ENCODE measurements around the gene AQP3.

AQP3 gene

DNA sequence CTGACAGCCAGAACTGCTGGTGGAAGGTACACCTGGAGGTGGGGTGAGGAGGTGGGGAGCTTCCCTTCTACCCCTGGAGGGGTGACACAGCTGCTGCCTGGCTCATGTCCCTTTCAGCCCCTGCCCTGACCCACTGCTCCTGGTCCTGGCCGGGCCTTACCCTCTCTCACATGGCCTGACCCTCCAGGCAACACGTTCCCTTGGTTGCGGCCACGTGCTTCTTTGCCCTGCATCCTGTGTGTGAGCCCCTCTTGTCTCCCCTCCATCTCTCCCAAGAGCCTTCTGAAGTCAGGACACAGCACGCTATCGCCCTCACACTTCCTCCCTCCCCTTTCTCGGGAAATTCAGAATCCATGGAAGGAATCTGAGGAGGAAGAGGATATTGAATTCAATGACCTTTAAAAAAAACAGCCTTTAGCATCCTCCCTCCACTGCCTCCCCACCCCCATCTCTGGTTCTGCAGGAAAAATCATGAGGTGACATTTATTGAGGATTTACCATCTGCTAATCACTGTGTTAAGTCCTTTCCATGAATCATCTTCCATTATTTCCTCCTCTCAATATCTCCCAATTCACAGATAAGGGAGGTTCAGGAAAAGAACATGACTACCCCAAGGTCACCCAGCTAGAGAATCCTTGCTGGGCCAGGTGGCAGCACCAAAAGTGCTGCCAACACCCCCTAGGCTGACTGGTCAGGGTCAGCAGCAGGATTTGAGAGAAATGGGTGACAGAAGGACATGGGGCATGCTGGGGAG is 8.3 kb downstream of the AQP3 start:
- Histone ChIP-seq H3K4me1 (ENCODE audit: control insufficient read depth in 1 of 2, insufficient read depth in 1 of 2, low read depth in 1 of 2, low read length in 1 of 2) (no peaks in the 10 kb centered on the region), H3K36me3 (no peaks in the 10 kb centered on the region), H3K9me3 (no peaks in the 10 kb centered on the region), H3K4me3 (ENCODE audit: low read depth in 1 of 2, low read length in 1 of 2) (no peak overlapping the region), H3K27me3 (peaks cover 10% of the 10 kb centered on the region), H3K27ac (no peak overlapping the region)
- TF ChIP-seq, protein P1, sequence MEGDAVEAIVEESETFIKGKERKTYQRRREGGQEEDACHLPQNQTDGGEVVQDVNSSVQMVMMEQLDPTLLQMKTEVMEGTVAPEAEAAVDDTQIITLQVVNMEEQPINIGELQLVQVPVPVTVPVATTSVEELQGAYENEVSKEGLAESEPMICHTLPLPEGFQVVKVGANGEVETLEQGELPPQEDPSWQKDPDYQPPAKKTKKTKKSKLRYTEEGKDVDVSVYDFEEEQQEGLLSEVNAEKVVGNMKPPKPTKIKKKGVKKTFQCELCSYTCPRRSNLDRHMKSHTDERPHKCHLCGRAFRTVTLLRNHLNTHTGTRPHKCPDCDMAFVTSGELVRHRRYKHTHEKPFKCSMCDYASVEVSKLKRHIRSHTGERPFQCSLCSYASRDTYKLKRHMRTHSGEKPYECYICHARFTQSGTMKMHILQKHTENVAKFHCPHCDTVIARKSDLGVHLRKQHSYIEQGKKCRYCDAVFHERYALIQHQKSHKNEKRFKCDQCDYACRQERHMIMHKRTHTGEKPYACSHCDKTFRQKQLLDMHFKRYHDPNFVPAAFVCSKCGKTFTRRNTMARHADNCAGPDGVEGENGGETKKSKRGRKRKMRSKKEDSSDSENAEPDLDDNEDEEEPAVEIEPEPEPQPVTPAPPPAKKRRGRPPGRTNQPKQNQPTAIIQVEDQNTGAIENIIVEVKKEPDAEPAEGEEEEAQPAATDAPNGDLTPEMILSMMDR (IDR thresholded peaks at IDR 0.05) = no peak

DNA sequence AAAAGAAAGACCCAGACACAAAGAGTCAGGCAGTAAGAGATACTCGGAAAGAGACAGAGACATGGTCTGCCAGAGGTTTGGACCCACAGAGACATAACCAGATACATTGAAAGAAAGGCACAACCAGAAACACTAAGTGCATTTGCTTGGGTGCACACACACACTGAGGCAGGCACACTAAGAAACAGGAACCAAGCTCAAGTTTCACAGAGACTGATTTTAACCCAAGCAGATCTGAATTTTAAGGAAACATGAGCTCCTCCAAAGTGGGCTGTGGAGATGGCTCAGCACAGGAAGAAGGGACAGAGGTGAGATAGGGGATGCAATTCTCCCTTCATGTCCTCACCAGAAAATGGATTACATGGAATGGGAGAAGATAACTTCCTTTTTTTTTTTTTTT is 9.5 kb downstream of the AQP3 start:
- TF ChIP-seq, protein P1 (IDR thresholded peaks at IDR 0.05) = no peak

DNA sequence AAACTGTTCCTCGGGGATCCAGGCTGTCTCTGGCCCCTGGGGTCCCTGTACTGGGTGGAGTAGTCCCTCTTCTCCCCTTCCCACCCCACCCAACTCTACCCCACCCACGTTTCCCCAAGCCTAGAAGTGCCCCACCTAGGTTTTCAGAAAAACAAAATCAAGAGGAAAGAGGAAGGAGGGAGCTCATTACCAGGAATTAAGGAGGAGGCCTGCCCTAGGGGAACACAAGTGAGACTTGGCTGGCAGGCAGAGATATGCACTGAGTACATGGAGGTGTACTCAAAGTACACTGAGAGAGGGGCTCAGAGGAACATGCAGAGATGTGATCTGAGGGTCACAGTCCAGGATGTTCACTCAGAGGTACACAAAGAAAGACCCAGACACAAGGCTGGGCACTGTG is 10.2 kb downstream of the AQP3 start:
- Histone ChIP-seq H3K4me3 (ENCODE audit: low read depth in 1 of 2, low read length in 1 of 2) (no peak overlapping the region), H3K27ac (no peak overlapping the region), H3K9me3 (no peaks in the 10 kb centered on the region), H3K36me3 (no peaks in the 10 kb centered on the region), H3K4me1 (ENCODE audit: control insufficient read depth in 1 of 2, insufficient read depth in 1 of 2, low read depth in 1 of 2, low read length in 1 of 2) (no peaks in the 10 kb centered on the region), H3K27me3 (peaks cover 10% of the 10 kb centered on the region)
- TF ChIP-seq, protein P1 (IDR thresholded peaks at IDR 0.05) = no peak

More for the DNA sequence above, 9.5 kb downstream of the AQP3 start:
- H3K4me1 ChIP-seq (ENCODE audit: control insufficient read depth in 1 of 2, insufficient read depth in 1 of 2, low read depth in 1 of 2, low read length in 1 of 2) = no peaks in the 10 kb centered on the region
- no peak overlapping the region for H3K27ac ChIP-seq
- H3K4me3 ChIP-seq (ENCODE audit: low read depth in 1 of 2, low read length in 1 of 2) = no peak overlapping the region
- no peaks in the 10 kb centered on the region for H3K9me3 ChIP-seq
- H3K27me3 ChIP-seq = peaks cover 10% of the 10 kb centered on the region
- H3K36me3 ChIP-seq = no peaks in the 10 kb centered on the region

DNA sequence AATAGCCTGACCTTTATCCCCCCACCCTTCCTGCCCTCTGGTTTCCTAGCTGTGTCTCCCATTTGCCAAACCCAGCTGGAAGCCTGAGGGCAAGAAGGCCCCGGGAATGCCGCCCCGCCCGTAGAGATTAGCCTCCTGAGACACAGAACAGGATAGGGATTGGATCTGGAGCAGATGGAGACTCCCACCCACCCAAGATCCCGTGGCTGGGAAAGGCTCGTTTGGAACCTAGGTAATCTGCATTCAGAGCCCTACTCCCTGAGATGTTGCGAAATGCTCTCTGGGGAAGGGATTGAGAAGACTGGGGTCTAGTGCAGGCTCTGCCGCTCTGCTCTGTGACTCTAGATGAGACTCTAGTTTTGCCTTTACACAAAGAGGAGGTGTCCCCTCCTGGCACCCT is 10.9 kb downstream of the AQP3 start:
- Histone ChIP-seq H3K9me3 (no peaks in the 10 kb centered on the region), H3K4me3 (ENCODE audit: low read depth in 1 of 2, low read length in 1 of 2) (no peak overlapping the region), H3K36me3 (no peaks in the 10 kb centered on the region), H3K4me1 (ENCODE audit: control insufficient read depth in 1 of 2, insufficient read depth in 1 of 2, low read depth in 1 of 2, low read length in 1 of 2) (peaks cover 0 to 5% of the 10 kb centered on the region in 2 experiments), H3K27ac (no peak overlapping the region), H3K27me3 (peaks cover 10% of the 10 kb centered on the region)
- TF ChIP-seq, protein P1 (IDR thresholded peaks at IDR 0.05) = no peak

DNA sequence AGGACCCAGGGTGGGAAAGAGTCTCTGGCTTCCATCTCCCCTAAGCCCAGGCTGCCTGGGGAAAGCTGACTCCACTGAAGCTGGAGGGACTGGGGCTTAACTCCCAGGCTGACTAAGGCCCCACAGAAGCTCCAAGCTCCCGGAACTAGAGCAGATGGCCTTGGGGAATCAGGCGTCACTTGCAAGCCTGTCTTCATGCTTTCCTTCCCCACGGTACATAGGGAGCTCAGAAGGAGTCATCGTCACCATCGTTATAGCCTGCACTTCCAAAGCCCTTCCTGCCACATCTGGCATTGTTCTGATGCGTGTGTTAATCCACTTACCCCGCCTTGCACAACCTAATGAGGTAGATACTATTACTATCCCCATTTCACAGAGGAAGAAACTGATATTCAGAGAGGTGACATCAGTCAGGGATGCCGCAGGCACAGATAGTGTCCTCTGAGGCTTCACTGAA is 11.5 kb downstream of the AQP3 start:
- Histone ChIP-seq H3K4me3 (ENCODE audit: low read depth in 1 of 2, low read length in 1 of 2) (no peak overlapping the region), H3K27ac (no peak overlapping the region), H3K36me3 (no peaks in the 10 kb centered on the region), H3K27me3 (peaks cover 10% of the 10 kb centered on the region), H3K4me1 (ENCODE audit: control insufficient read depth in 1 of 2, insufficient read depth in 1 of 2, low read depth in 1 of 2, low read length in 1 of 2) (peaks cover 0 to 8% of the 10 kb centered on the region in 2 experiments), H3K9me3 (no peaks in the 10 kb centered on the region)
- TF ChIP-seq, protein P1 (IDR thresholded peaks at IDR 0.05) = no peak
